Immature natural killer cell (primary cell): ENCODE measurements around the gene PDLIM4. TPM values are rescaled to one million over a fixed set of nuclear protein-coding genes. Genes with fewer than 3 reads are reported as not detected.
A peak's percentile ranks its signal among the peaks of the same experiment; 100 is the strongest.

Experiments used
- DNase-seq, 3 donors: peaks; one replicate each; pipeline ENCODE4 v3.0.0; 2022; ENCODE audit warnings: mixed read lengths in 1 of 3
- H3K27ac Mint-ChIP-seq, 6 donors: one replicate each; pipeline ENCODE4 v1.8.0; 2020; ENCODE audit warnings: mixed read lengths in 6 of 6, mild to moderate bottlenecking in 5 of 6, inconsistent platforms in 4 of 6, moderate library complexity in 3 of 6
- H3K27me3 Mint-ChIP-seq, 3 donors: one replicate each; pipeline ENCODE4 v1.8.0; 2020 to 2021; ENCODE audit warnings: low read depth in 3 of 3, mild to moderate bottlenecking in 3 of 3, mixed read lengths in 3 of 3, moderate library complexity in 3 of 3, inconsistent platforms in 1 of 3
- H3K36me3 Mint-ChIP-seq, 3 donors: one replicate each; pipeline ENCODE4 v1.8.0; 2020; ENCODE audit warnings: mixed read lengths in 3 of 3, inconsistent platforms in 2 of 3, mild to moderate bottlenecking in 2 of 3
- H3K4me1 Mint-ChIP-seq, 2 donors: one replicate each; pipeline ENCODE4 v1.8.0; 2020; ENCODE audit warnings: inconsistent platforms in 2 of 2, mild to moderate bottlenecking in 2 of 2, mixed read lengths in 2 of 2, moderate library complexity in 1 of 2
- H3K4me3 Mint-ChIP-seq, 5 donors: one replicate each; pipeline ENCODE4 v1.8.0; 2020; ENCODE audit warnings: mild to moderate bottlenecking in 5 of 5, mixed read lengths in 5 of 5, inconsistent platforms in 3 of 5, moderate library complexity in 3 of 5
- H3K9me3 Mint-ChIP-seq, 6 donors: one replicate each; pipeline ENCODE4 v1.8.0; 2020; ENCODE audit warnings: mild to moderate bottlenecking in 6 of 6, mixed read lengths in 6 of 6, inconsistent platforms in 4 of 6, moderate library complexity in 3 of 6
- polyA plus RNA-seq, 3 donors: library from polyadenylated mRNA; unstranded; fragments of 300-500 nt; fragmentation: Illumina TruSeq; gene quantifications; one replicate each; pipeline ENCODE4 v1.2.3, GENCODE V29; 2021

PDLIM4 gene
- polyA plus RNA-seq, 3 donors from 2014 or later = not detected

DNA sequence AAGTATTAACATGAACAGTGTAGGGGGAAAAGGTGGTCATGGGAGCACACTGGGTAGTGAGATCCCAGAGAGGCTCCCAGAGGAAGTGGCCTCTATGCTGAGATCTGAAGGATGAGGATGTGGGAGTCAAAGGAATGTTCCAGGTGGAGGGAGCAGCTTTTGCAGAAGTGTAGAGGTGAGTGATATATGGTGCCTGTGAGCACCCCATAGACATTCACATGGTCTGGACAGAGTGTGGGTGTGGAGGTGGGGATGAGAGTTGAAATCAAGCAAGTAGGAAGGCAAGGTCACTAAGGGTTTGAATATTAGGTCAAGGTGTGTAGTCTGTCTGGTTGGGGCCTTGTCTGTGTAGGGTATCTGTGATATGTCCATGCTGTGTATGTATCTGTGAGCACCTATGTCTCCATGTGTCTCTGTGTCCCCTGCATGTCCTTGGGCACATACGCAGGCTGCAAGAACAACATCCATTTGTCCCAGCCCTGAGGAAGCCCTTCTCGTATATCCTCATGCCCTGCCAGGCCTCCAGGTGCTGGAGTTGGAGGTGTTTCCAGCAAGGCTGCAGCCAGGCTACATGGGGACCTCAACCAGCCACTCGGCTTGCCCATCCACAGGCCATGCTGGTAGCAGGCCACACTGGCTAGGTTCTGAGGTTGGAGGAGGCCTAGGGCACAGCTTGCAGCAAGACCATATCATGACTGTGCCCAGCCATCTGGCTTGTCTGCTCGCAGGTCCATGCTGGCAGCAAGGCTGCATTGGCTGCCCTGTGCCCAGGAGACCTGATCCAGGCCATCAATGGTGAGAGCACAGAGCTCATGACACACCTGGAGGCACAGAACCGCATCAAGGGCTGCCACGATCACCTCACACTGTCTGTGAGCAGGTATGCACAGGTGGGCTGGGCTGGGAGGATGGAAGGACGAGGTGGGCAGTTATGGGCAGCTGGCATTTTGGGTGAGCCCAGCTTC lies 4.7 kb downstream of the PDLIM4 start:
- H3K27ac Mint-ChIP-seq = no peak overlapping the region
- H3K9me3 Mint-ChIP-seq = no peaks in the 10 kb centered on the region
- no peaks in the 10 kb centered on the region for H3K4me1 Mint-ChIP-seq
- no peak overlapping the region for H3K4me3 Mint-ChIP-seq
- no peak for DNase-seq
- H3K27me3 Mint-ChIP-seq = peaks cover 0 to 4% (median 0%) of the 10 kb centered on the region in 3 donors
- H3K36me3 Mint-ChIP-seq = peaks cover 0 to 3% (median 0%) of the 10 kb centered on the region in 3 donors

DNA sequence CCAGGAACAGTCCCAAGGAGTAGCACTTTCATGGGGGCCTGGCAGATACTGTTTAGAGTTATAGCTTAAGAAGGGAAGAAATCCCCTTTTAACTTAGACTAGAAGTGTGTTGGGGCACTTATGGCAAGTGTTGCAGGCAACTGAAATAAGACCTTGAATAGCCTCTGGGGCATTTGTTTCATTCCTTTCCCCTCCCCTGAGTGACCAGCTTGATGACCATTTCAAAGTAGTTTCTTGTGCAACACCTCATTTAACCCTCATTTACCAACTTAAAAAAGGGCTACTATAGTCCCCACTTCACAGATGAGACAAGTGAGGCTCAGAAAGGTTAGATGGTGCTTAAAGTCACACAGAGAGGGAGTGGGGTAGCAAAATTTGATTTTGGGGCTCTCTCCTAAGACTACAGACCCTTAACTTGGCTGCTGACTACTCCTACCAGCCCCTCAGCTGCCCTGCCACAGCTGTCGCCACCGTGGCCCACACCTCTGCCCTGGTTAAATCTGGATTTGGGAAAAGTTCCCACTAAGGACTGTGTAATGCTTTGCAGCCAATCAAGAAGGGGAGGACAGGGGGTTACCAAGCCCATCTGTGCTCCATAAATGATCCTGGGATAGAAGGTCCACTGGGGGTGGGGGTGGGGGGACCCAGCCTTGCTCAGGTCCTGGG lies 5.5 kb downstream of the PDLIM4 start:
- peaks cover 0 to 4% (median 0%) of the 10 kb centered on the region in 3 donors for H3K27me3 Mint-ChIP-seq
- H3K36me3 Mint-ChIP-seq = peaks cover 0 to 3% (median 0%) of the 10 kb centered on the region in 3 donors

GRCh38 chr5:132263548-132264261 lies 6.2 kb downstream of the PDLIM4 start:
- no peak overlapping the region for H3K4me3 Mint-ChIP-seq
- DNase-seq = no peak
- peaks cover 0 to 4% (median 0%) of the 10 kb centered on the region in 3 donors for H3K27me3 Mint-ChIP-seq
- H3K4me1 Mint-ChIP-seq = no peaks in the 10 kb centered on the region
- H3K36me3 Mint-ChIP-seq = peaks cover 0 to 3% (median 0%) of the 10 kb centered on the region in 3 donors
- no peaks in the 10 kb centered on the region for H3K9me3 Mint-ChIP-seq
- H3K27ac Mint-ChIP-seq = no peak overlapping the region

More for the DNA sequence above, 5.5 kb downstream of the PDLIM4 start:
- H3K27ac Mint-ChIP-seq = no peak overlapping the region
- H3K4me1 Mint-ChIP-seq = no peaks in the 10 kb centered on the region
- no peak overlapping the region for H3K4me3 Mint-ChIP-seq
- no peaks in the 10 kb centered on the region for H3K9me3 Mint-ChIP-seq
- DNase-seq = no peak

DNA sequence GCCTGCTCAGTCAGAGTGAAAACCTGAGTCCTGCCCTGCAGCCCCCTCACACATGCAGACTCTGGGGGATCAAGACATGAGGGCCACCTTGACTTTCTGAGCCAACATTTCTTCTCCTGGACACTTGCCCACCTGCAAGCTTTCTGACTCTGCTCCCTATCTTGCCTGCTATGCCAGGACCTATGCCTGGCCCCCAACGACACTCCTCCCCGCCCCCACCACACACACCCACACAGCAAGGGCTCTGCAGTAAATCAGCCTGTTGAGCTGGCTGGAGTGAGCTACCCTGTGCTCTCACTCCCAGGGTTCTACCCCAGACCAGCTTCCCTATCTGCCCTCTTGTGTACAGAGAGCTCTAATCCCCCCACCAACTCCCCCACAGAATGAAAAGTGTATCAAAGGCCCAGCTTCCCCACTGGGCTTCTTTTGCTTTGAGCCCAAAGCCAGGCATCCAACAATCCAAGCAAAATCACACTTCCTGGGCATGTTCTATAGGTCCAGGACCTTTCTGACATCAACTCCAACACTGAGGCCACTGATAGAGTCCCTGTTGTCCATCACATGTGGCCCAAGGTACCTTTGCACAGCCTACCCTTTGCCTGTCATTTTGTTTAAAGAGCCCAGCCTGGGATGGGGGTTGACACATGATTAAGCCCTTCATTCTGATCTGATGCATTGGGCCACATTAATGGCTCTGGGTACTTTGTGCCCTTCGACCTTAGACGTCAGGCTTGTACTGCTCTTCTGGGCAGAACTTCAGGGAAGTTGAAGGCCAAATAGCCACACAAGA lies 7.2 kb downstream of the PDLIM4 start:
- Mint-ChIP-seq H3K4me1 (no peaks in the 10 kb centered on the region), H3K36me3 (peaks cover 0 to 3% (median 0%) of the 10 kb centered on the region in 3 donors), H3K27ac (peak overlapping the region in 1 of 6 donors; percentile 64), H3K9me3 (no peaks in the 10 kb centered on the region), H3K4me3 (no peak overlapping the region), H3K27me3 (no peaks in the 10 kb centered on the region)
- DNase-seq = no peak

DNA sequence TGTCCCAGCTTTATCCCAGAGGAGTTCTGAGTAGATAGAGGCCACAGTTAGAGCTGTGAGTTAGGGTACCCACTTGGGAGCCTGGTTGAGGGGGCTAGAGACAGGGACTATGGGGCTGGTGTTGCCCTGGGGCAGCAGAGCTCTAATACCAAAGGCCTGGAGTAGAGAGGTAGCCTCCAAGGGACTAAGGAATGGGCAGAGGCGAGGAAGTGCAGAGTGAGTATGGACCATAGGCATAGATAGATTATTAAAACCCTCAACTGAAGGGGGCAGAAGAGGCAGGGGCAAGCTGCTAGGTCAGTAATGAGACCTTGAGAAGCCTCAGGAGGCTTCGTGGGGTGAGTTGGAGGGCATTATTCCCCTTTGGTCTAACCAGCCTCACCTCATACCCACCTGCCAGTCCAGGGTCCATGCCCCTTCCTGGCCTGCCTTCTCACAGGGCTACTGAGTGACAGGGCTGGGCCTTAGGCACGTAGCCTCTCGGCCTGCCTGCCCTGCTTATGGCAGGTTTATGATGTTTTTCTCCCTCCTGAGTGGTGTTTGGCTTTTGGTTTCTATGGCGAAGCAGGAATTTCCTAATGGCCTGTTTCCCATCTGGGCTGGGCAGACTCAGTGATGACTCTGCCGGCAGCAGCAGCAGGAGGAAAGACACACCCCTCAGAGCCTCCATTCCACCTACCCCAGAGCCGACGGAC lies 8.0 kb downstream of the PDLIM4 start:
- Mint-ChIP-seq H3K27me3 (no peaks in the 10 kb centered on the region), H3K4me1 (no peaks in the 10 kb centered on the region), H3K27ac (no peak overlapping the region), H3K9me3 (no peaks in the 10 kb centered on the region), H3K4me3 (no peak overlapping the region), H3K36me3 (peaks cover 0 to 1% (median 0%) of the 10 kb centered on the region in 3 donors)
- no peak for DNase-seq

DNA sequence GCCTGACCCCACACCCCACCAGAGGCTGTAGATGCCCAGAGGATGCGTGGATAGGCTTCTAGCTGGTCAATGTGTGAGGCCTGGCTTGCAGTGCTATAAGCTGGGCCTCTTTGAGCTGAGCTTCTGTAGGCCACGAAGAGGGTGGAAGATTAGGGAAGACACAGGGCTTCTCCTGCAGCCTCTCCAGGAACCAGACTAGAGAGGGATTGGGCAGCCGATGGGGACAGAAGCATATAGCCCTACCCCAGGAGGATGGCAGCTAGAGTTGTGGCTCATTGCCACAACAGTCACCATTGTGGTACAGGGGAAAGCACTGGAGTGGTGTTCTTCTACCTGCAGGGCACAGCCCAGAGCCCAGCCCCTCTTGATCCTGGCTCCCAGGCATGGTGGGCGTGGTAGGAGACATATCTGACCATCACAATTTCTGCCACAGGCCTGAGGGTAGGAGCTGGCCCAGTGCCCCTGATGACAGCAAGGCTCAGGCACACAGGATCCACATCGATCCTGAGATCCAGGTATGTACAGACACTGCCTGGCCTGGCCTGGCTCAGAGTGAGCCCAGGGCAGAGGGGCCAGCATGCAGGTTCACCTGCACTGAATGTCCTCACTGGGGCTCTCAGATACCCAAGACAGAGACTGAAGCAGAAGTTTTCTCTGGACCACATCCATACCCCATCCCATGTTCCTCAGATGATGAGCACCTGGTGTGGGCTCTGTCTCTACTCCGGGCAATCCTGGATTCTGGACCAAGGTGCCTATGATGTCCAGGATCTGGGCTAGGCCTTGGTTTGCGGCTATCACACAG lies 8.7 kb downstream of the PDLIM4 start:
- Mint-ChIP-seq H3K9me3 (no peaks in the 10 kb centered on the region), H3K36me3 (no peaks in the 10 kb centered on the region), H3K4me1 (peaks cover 0 to 1% of the 10 kb centered on the region in 2 donors), H3K27ac (no peak overlapping the region), H3K27me3 (no peaks in the 10 kb centered on the region), H3K4me3 (no peak overlapping the region)
- DNase-seq = no peak

- H3K4me1 Mint-ChIP-seq = peaks cover 0 to 4% of the 10 kb centered on the region in 2 donors
- no peak for DNase-seq
- no peak overlapping the region for H3K4me3 Mint-ChIP-seq
- H3K27me3 Mint-ChIP-seq = no peaks in the 10 kb centered on the region
- no peaks in the 10 kb centered on the region for H3K36me3 Mint-ChIP-seq
- H3K9me3 Mint-ChIP-seq = no peaks in the 10 kb centered on the region
- H3K27ac Mint-ChIP-seq = no peak overlapping the region
Measured at GRCh38 chr5:132266836-132267160, 9.3 kb downstream of the PDLIM4 start.

GRCh38 chr5:132267166-132267739 lies 9.8 kb downstream of the PDLIM4 start:
- DNase-seq = no peak
- Mint-ChIP-seq H3K9me3 (no peaks in the 10 kb centered on the region), H3K27ac (peak overlapping the region in 1 of 6 donors; percentile 54), H3K4me3 (no peak overlapping the region), H3K27me3 (no peaks in the 10 kb centered on the region), H3K4me1 (peaks cover 0 to 4% of the 10 kb centered on the region in 2 donors), H3K36me3 (no peaks in the 10 kb centered on the region)

DNA sequence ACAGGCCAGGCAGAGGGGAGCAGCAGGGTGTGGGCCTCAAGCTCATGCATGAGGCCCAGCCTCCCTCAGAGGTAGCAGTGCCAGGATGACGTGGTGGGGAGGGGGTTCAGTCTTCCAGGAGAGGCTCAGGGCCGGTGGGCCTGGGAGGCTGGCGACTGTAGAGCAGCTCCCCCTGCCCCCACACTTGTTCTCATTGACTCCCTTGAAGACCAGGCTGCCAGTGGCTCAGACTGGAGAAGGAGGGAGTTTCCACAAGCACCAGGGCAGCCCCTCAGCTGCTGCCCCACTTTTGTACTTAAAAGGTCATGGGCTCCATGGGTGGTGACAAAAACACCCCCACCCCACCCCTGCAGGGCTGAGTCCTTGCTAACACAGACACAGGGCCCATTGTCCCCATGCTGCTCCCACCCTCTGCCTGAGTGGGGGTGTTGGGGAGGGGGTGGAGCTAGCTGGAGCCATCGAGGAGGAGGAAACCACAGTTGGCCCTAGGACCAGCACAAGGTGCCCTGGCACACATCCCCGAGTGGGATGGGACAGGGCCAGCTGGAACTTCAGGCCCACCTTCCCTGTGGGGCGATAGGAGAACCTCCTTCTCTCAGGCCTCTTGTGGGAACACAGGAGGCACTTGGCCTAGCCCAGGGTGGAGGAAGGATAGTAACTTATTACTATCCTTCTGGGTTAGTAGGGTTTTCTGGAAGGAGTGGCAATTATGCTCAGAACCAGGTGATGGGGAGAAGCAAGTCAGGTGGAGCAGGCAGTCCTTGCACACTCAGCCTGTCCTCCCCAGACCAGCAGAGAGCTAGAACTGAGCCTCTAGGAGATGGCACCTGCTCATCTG lies 10.7 kb downstream of the PDLIM4 start:
- DNase-seq = no peak
- H3K27ac Mint-ChIP-seq = no peak overlapping the region
- no peak overlapping the region for H3K4me3 Mint-ChIP-seq
- H3K36me3 Mint-ChIP-seq = no peaks in the 10 kb centered on the region
- H3K9me3 Mint-ChIP-seq = no peaks in the 10 kb centered on the region
- H3K27me3 Mint-ChIP-seq = peaks cover 2 to 5% (median 4%) of the 10 kb centered on the region in 3 donors
- H3K4me1 Mint-ChIP-seq = peaks cover 0 to 9% of the 10 kb centered on the region in 2 donors

DNA sequence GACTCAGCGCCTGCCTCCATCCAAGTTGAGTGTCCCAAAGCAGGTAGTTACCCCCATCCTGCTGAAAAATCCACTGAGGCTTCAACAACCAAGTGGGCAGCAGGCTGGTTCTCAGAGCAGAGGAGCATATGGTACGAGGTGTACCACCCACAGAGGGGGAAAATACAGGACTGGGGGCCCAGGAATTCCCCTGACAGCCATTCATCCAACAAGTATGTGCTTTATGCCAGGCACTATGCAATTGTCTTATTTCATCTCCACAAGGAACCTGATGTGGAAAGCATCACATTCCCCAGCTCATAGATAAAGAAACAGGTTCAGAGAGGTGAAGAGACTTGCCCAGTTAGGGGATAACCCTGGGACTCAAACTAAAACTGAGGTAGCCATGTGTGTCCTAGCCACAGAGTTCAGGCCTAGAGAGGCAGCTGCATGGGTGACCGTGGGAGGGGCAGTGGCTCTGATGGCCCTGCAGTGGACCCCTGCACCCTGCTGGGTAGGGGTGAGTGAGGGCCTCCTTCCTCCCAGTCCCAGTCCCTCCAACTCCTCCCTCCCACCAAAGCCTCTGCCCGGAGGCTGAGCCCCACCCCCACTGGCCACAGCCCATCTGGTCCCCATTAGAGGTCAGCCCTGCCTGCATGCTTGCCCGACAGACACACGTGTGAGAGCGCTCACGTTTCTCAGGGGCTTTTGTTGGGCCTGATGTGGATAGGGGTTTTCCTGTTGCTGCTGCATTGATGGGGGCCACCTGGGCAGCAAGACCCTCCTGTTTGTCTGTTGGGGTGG lies 11.5 kb downstream of the PDLIM4 start:
- H3K9me3 Mint-ChIP-seq = no peaks in the 10 kb centered on the region
- DNase-seq = no peak
- H3K27me3 Mint-ChIP-seq = peaks cover 4 to 7% (median 5%) of the 10 kb centered on the region in 3 donors
- peaks cover 0 to 9% of the 10 kb centered on the region in 2 donors for H3K4me1 Mint-ChIP-seq
- no peaks in the 10 kb centered on the region for H3K36me3 Mint-ChIP-seq
- H3K4me3 Mint-ChIP-seq = no peak overlapping the region
- H3K27ac Mint-ChIP-seq = no peak overlapping the region
